Measurements from ENCODE around the gene RRP15. TPM values are rescaled to one million over a fixed set of nuclear protein-coding genes. Genes with fewer than 3 reads are reported as not detected.
A peak's percentile ranks its signal among the peaks of the same experiment; 100 is the strongest.

Gene RRP15
- total and polyA plus RNA-seq, 2 of the 13 experiments (the other 11 are each of a cell fraction or from before 2014, with no cell fraction given) = 2.1 to 37.5 TPM

- TF ChIP-seq, protein P1, sequence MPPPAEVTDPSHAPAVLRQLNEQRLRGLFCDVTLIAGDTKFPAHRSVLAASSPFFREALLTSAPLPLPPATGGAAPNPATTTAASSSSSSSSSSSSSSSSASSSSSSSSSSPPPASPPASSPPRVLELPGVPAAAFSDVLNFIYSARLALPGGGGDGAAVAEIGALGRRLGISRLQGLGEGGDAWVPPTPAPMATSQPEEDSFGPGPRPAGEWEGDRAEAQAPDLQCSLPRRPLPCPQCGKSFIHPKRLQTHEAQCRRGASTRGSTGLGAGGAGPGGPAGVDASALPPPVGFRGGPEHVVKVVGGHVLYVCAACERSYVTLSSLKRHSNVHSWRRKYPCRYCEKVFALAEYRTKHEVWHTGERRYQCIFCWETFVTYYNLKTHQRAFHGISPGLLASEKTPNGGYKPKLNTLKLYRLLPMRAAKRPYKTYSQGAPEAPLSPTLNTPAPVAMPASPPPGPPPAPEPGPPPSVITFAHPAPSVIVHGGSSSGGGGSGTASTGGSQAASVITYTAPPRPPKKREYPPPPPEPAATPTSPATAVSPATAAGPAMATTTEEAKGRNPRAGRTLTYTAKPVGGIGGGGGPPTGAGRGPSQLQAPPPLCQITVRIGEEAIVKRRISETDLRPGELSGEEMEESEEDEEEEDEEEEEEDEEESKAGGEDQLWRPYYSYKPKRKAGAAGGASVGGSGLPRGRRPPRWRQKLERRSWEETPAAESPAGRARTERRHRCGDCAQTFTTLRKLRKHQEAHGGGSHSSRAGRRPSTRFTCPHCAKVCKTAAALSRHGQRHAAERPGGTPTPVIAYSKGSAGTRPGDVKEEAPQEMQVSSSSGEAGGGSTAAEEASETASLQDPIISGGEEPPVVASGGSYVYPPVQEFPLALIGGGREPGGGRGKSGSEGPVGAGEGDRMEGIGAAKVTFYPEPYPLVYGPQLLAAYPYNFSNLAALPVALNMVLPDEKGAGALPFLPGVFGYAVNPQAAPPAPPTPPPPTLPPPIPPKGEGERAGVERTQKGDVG (CRISPR knock-in tag; IDR thresholded peaks at IDR 0.05; ENCODE audit: borderline replicate concordance) = no peak
- TF ChIP-seq ZNF317 (CRISPR knock-in tag; IDR thresholded peaks at IDR 0.05) (no peak), NFKB2 (CRISPR knock-in tag; IDR thresholded peaks at IDR 0.05; ENCODE audit: borderline replicate concordance) (no peak), KDM2A (CRISPR knock-in tag; IDR thresholded peaks at IDR 0.05; ENCODE audit: borderline replicate concordance, low read depth) (no peak)
These were observed 81.4 kb downstream of the RRP15 start (continued) for GRCh38 chr1:218366322-218367052.

- H3K9ac ChIP-seq (ENCODE audit: insufficient read depth, low read depth, low read length) = no peak overlapping the region; the same call in 1 of the 2 replicates
- no peaks in the 10 kb centered on the region for H3K79me2 ChIP-seq (ENCODE audit: insufficient read depth, low read length)
- H3K27ac ChIP-seq (ENCODE audit: extremely low read length, insufficient read depth, low read length) = peak overlapping the region; percentile 54
- CTCF ChIA-PET (ENCODE audit: low intra/inter-chr PET ratio, low total read pairs) = no interaction called here
- H3K36me3 ChIP-seq (replicated peaks in 1 of 2; ENCODE audit: control insufficient read depth in 1 of 2, insufficient read depth in 2 of 2, low read length in 2 of 2) = no peaks in the 10 kb centered on the region
- no peaks in the 10 kb centered on the region for H4K20me1 ChIP-seq (ENCODE audit: insufficient read depth, low read length)
- 0% methylated on average over 3 of the region's 4 CpGs for WGBS (ENCODE audit: low lambda C conversion rate)
- no TSS peak for BruUV-seq (replicated peaks)
- no peak overlapping the region for H2AFZ ChIP-seq (ENCODE audit: low read length)
- FAIRE-seq = peak; percentile 89
- in situ Hi-C loops (cut with HindIII; ENCODE audit: extremely low pct_ligation_motif_present, low pct_unique_long_range_greater_than_20kb) (loop anchor here (25.0 kb wide), 1 partner anchor 945 kb away; no protein-coding TSS in a partner anchor), intact Hi-C loops (cut with micrococcal nuclease; ENCODE audit: unreplicated experiment) (loop anchor here (1.0 kb wide), 3 partner anchors 13 to 53 kb away; no protein-coding TSS in a partner anchor)
- peak overlapping the region in 1 of 3 experiments; percentile 15; a peak in 1 of 6 replicates for H3K4me3 ChIP-seq (replicated peaks in 1 of 3; ENCODE audit: insufficient read depth in 1 of 3, low read depth in 2 of 3, low read length in 3 of 3)
- H3K4me2 ChIP-seq (ENCODE audit: low read depth, low read length) = peak overlapping the region; percentile 54
- ATAC-seq = peak; percentile 82
- POLR2A ChIA-PET = interaction anchor here (1.2 to 1.8 kb wide), 2 partner anchors 9 to 13 kb away, joined by 4 to 7 read pairs; no protein-coding TSS in a partner anchor
- no peaks in the 10 kb centered on the region for H3K9me3 ChIP-seq (ENCODE audit: low read length)
- H3K4me1 ChIP-seq (ENCODE audit: insufficient read depth, low read length) = peaks cover 74% of the 10 kb centered on the region
- DNase-seq (ENCODE audit: low spot score) = peak; percentile 85
- H3K27me3 ChIP-seq (ENCODE audit: control insufficient read depth in 1 of 2, insufficient read depth in 2 of 2, low read length in 2 of 2) = no peaks in the 10 kb centered on the region
- peak; percentile 58; the same call in 1 of the 2 replicates for TF ChIP-seq NCOA2 (CRISPR knock-in tag; IDR thresholded peaks at IDR 0.05)
- TF ChIP-seq GFI1 (CRISPR knock-in tag; IDR thresholded peaks at IDR 0.05; ENCODE audit: borderline replicate concordance) = peak; percentile 55; the same call in 1 of the 2 replicates
- TF ChIP-seq ZSCAN22 (CRISPR knock-in tag; IDR thresholded peaks at IDR 0.05) = no peak
- TF ChIP-seq ISL2 (CRISPR knock-in tag; IDR thresholded peaks at IDR 0.05) = peak; percentile 88
- peak; percentile 70 for TF ChIP-seq BCL6 (CRISPR knock-in tag; IDR thresholded peaks at IDR 0.05)
- TF ChIP-seq KDM6A (CRISPR knock-in tag; IDR thresholded peaks at IDR 0.05; ENCODE audit: low read depth) = 0 out of 2 replicates have a peak, but pooled peaks have one; percentile 31
- TF ChIP-seq PCBP1 (IDR thresholded peaks at IDR 0.05; ENCODE audit: borderline replicate concordance, low read depth, low read length) = no peak
- TF ChIP-seq TBX2 (CRISPR knock-in tag; IDR thresholded peaks at IDR 0.05; ENCODE audit: borderline replicate concordance) = 0 out of 2 replicates have a peak, but pooled peaks have one; percentile 21
- peak; percentile 51; the same call in 1 of the 2 replicates for TF ChIP-seq NR2F2 (IDR thresholded peaks at IDR 0.05; ENCODE audit: borderline replicate concordance, low read depth)
- TF ChIP-seq, protein P2, sequence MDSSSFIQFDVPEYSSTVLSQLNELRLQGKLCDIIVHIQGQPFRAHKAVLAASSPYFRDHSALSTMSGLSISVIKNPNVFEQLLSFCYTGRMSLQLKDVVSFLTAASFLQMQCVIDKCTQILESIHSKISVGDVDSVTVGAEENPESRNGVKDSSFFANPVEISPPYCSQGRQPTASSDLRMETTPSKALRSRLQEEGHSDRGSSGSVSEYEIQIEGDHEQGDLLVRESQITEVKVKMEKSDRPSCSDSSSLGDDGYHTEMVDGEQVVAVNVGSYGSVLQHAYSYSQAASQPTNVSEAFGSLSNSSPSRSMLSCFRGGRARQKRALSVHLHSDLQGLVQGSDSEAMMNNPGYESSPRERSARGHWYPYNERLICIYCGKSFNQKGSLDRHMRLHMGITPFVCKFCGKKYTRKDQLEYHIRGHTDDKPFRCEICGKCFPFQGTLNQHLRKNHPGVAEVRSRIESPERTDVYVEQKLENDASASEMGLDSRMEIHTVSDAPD (CRISPR knock-in tag; IDR thresholded peaks at IDR 0.05) = peak; percentile 89
- TF ChIP-seq ZNF678 (CRISPR knock-in tag; IDR thresholded peaks at IDR 0.05) = no peak
- no peak for TF ChIP-seq ZNF891 (CRISPR knock-in tag; IDR thresholded peaks at IDR 0.05)
- TF ChIP-seq DPF2 (CRISPR knock-in tag; IDR thresholded peaks at IDR 0.05; ENCODE audit: borderline replicate concordance, low read depth) = peak; percentile 35; the same call in 1 of the 2 replicates
These were observed 82.0 kb downstream of the RRP15 start for GRCh38 chr1:218367118-218367517.

Data from HepG2 (cell line).